Cardiac fibroblast (primary cell): ENCODE data around the gene CYSLTR2.

Experiments
- DNase-seq, 2 donors: peaks; one replicate each; pipeline versions ENCODE4 v3.0.0 to v3.0.0-alpha.2; 2010; ENCODE audit warnings: low read depth in 2 of 2
- H3K4me3 ChIP-seq, 2 donors: replicated peaks in 1 of 2; 1 replicate in 1 of 2; 2 replicates in 1 of 2; pipeline ENCODE4 v1.5.1; 2011; ENCODE audit warnings: low read depth in 2 of 2, low read length in 2 of 2, mild to moderate bottlenecking in 2 of 2, moderate library complexity in 1 of 2
- TF ChIP-seq, protein P1 (sequence below): IDR thresholded peaks from one replicate; pipeline ENCODE4 v1.5.1; 2011; ENCODE audit warnings: low read depth, mild to moderate bottlenecking, low read length, inconsistent platforms

The CYSLTR2 gene

GRCh38 chr13:48739386-48739964, 85.7 kb downstream of the CYSLTR2 start:
- H3K4me3 ChIP-seq = no peak overlapping the region
- TF ChIP-seq, protein P1, sequence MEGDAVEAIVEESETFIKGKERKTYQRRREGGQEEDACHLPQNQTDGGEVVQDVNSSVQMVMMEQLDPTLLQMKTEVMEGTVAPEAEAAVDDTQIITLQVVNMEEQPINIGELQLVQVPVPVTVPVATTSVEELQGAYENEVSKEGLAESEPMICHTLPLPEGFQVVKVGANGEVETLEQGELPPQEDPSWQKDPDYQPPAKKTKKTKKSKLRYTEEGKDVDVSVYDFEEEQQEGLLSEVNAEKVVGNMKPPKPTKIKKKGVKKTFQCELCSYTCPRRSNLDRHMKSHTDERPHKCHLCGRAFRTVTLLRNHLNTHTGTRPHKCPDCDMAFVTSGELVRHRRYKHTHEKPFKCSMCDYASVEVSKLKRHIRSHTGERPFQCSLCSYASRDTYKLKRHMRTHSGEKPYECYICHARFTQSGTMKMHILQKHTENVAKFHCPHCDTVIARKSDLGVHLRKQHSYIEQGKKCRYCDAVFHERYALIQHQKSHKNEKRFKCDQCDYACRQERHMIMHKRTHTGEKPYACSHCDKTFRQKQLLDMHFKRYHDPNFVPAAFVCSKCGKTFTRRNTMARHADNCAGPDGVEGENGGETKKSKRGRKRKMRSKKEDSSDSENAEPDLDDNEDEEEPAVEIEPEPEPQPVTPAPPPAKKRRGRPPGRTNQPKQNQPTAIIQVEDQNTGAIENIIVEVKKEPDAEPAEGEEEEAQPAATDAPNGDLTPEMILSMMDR = no peak
- peak in 1 of 2 donors; percentile 81 for DNase-seq

- TF ChIP-seq, protein P1 = no peak
- DNase-seq = peak; percentile 50 to 65
- no peak overlapping the region for H3K4me3 ChIP-seq
Measured at GRCh38 chr13:48741377-48741776, 87.6 kb downstream of the CYSLTR2 start.

DNA sequence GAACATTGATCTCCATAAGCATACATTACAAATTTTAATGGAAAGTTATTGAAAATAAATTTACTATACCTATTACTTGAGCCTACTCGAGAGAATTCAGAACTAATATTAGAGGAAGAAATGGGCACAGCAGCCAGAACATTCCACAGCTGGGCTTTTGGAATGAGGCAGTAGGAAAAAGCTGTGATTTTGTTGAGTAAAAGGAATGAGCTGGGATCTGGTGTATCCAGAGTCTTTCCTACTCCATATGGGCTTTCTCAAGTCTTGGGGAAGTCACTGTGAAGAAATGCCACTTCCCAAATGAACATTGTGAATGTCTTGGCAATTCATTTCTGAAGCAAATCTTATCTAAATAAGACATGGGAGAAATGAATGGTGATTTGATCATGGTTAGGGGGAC, 93.1 kb downstream of the CYSLTR2 start:
- peak in 1 of 2 donors; percentile 36 for DNase-seq
- TF ChIP-seq, protein P1 = no peak
- H3K4me3 ChIP-seq = no peak overlapping the region

- H3K4me3 ChIP-seq = no peak overlapping the region
- peak in 1 of 2 donors; percentile 28 for DNase-seq
- TF ChIP-seq, protein P1 = no peak
Measured at GRCh38 chr13:48748681-48749080, 95.0 kb downstream of the CYSLTR2 start.

- peak; percentile 47 to 81 for DNase-seq
- TF ChIP-seq, protein P1 = no peak
- no peak overlapping the region for H3K4me3 ChIP-seq
Measured at GRCh38 chr13:48749144-48749543, 95.4 kb downstream of the CYSLTR2 start.

GRCh38 chr13:48749699-48750473, 96.2 kb downstream of the CYSLTR2 start:
- H3K4me3 ChIP-seq = no peak overlapping the region
- TF ChIP-seq, protein P1 = peak; percentile 60
- DNase-seq = peak; percentile 94 to 100
